Colon (tissue), 2 donors: ENCODE results near the gene BPIFB4.
"Not testable (repeated sequence)": the region's sequence is repeated elsewhere in the genome, so short reads cannot be mapped to it uniquely, and the experiment has no call there.

Experiments
- FAIRE-seq: peaks from 2 replicates; lab custom pipeline; 2012; peaks lifted over from hg19 to GRCh38; lab: Jason Lieb, UNC
- donor health status: control.
- donor health status: control.

The BPIFB4 gene

DNA sequence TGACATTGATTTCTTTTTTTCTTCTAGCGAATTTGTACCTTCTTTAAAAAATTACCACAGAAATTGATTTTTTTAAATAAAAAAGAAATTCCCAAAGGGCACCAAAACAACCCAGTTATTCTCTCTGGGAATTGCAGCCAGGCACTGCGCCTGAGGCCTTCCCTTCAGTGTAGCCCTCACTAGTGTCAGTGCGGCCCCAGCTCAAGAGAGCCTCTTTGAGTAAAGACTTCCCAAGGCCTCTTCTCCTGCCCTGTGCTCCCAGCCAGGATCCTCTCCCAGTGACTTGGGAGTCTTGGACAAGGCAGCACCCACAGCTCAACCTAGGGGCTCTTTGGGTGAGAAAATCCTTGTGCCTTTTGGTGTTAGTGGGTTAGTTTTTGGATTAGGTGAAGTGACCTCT is 41.5 kb downstream of the BPIFB4 start:
- no peak for FAIRE-seq

DNA sequence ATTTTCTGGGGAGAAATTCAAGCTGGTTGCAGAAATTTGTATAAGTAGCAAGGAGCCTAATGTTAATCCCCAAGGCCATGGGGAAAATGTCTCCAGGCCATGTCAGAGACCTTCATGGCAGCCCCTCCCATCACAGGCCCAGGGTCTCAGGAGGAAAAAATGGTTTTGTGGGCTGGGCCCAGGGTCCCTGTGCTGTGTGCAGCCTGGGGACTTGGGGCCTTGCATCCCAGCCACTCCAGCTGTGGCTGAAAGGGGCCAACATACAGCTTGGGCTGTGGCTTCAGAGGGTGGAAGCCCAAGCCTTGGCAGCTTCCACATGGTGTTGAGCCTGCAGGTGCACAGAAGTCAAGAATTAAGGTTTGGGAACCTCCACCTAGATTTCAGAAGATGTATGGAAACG is 42.9 kb downstream of the BPIFB4 start:
- FAIRE-seq: not testable (repeated sequence)

DNA sequence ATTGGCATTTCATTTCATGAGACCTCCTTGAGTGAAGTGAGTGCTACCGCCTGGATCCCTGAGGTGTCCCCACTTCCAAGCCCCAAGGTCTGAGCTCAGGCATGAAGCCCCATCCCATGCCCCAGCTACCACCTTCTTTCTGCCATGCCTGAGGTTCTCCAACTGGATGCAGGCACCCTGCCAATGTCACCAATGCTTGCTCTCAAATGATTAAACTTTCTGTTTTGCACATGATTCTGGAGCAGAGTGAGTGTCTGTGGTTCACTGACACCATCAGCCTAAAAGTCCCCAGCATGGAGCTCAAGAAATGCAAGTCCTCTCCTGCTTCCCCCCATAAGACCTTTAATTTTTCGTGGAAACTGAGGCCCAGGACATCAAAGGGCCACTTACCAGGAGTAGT is 44.8 kb downstream of the BPIFB4 start:
- FAIRE-seq: no peak

DNA sequence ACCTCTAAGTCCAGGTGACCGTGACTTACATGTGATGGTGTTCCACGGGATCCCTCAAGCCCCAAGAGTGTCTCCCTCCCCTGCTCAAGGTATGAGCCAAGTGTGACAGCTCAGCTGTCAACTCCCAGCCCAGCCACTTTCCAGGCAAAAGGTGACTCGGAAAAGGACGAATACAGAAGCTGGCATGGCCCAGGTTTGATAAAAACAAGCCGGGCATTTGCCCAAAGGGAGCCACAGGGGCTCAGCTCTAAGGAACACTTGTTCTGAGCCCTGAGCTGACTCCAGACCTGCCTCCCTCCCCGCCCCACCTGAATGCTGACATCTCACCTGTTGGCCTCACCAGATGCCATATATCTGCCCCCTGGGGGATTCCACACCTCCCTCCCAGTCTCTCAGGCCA is 45.6 kb downstream of the BPIFB4 start:
- FAIRE-seq: no peak

DNA sequence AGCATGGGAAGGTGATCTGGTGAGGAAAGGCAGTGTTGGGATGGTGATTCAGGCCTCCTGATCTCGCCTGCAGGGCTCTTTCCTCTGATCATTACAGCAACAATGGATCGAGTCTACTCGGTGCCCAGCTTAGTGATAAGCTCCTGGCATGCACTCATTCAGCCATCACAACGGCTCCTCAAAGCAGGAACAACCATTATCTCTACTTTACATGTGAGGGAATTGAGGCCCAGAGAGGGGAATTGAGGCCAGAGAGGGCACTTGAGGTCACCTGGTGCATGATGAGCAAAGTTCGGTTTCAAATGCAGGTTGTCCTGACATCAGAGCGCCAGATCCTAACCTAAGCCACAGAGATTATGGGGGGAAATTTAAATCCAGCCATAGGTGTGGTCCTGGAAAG is 46.5 kb downstream of the BPIFB4 start:
- no peak for FAIRE-seq

DNA sequence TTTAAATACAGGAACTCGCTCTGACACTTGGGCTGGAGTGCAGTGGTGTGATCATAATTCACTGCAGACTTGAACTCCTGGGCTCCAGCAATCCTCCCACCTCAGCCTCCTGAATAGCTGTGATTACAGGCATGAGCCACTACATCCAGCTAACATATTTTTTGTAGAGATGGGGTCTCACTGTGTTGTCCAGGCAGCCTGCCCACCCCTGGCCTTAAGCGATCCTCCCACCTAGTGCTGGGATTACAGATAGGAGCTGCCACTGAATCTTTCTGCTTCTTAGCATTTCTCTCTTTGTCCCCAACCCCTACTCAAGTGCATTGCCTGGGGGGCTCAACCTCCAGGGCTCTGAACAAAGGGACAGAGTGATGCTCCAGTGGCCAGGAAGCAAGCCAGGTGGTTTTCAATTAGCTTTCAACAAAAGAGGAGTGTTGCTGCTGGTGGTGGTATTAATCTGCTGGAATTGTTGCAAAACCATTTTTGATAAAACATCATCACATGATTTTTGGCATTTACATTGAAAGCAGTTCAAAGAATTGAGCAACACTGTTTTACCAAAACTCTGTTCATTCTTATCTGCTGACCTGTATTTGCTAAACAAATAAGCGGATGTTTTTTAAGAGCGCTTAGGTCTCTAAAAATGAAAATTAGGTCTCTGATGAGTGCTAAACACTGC is 48.1 kb downstream of the BPIFB4 start:
- FAIRE-seq: no peak

DNA sequence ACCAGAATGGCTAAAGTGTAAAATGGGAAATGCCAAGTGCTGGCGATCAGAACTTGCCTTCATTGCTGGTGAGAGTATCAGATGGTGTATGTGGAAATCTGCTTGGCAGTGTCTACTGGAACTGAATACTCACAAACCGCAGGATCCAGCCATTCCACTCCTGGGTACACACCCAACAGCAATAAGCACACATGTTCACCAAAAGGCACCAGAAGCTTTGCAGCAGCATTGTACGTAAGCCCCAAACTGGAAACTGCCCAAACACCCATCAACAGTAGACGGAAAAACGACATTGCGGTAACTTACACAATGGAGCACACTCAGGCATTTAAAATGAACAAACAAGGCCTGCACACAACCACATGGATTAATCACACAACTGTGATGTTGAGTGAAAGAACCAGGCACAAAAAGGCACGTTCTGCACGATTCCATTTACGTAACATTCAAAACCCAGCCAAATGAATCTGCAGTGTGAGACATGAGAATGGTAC is 51.2 kb downstream of the BPIFB4 start:
- no peak for FAIRE-seq

DNA sequence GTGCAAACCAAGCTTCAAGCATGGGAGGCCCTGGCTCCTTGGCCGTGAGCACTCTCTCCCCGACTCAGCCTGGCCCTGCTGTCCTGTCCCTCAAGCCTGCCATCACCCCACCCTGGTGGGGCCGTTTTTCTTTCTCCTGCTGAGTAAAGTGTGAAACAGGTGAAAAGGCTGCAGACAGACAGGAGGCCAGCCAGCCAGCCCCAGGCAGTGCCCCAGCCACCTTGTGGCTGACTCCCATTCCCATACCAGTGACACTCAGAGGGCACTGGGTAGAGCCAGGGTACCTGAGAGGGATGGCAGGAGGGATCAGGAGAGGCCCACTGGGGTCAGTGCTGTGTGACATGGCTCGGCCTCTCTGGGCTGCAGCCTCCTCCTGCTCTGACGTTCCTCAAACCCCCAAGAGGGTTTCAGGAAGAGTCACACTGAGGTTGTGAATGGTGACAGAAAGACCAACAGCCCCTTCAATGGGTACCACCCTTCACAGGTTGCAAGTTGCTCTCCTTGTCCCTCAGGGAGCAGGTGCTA is 52.6 kb downstream of the BPIFB4 start:
- no peak for FAIRE-seq

DNA sequence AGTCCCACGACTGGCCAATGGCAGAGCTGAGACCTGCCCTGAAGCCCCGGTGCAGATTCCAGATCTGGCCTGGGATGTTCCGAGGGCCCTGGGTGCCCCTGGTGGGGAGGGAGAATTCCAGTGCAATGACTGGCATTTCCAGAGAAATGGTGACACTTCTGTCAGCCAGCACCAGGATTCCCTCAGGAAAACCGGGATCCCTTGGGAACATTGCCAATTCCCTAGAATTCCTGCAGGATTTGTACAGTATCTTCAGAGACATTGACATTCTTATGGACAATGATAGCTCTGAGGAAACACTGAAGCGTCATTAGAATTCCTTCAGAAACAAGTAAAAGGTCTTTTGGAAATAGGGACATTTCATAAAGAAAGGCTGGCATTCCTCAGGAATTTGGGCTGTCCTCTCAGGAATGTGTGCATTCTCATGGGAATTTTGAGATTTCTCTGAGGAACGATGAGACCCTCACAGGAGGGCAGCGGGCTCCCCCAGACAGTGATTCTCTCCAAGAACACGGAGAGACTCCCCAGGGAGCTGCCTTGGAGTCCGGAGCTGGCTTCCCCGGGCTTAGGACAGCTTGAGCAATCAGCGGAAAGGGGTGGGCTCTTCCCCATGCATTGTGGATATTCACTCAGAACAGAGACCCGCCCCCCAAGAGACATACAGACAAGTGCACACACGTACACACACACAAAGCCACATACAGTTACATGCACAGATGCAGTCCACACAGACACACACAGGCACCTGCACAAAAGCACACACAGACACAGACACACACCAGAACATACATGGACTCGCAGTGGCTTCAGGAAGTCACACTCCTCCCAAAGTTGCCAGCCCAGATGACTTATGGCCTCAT is 53.3 kb downstream of the BPIFB4 start:
- no peak for FAIRE-seq

DNA sequence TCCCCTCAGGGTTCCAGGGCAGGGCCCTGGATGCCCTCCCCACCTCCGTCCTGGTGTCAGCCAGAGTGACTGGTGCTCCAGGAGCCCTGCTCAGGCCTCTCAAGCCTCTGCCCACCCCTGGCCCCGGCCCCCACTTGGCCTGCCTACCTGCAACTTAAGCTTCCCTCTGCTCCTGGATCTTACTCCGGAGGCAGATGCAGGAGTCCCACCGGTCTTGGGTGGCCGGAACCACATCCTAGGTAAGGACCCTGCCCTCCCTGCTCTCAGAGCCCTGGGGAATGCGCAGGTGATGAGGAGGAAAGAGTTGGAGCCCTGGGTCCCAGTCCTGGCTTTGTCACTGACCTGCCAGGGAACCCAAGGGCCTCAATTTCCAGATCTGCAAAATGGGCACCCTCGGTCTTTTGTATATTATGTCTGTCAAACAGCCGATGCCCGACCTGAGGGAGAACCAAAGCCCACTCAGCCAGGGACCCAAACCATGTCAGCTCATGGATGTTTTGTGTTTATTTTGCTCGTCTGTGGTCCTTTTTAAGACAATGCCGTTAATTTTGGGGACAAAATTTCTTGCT is 54.0 kb downstream of the BPIFB4 start:
- no peak for FAIRE-seq

DNA sequence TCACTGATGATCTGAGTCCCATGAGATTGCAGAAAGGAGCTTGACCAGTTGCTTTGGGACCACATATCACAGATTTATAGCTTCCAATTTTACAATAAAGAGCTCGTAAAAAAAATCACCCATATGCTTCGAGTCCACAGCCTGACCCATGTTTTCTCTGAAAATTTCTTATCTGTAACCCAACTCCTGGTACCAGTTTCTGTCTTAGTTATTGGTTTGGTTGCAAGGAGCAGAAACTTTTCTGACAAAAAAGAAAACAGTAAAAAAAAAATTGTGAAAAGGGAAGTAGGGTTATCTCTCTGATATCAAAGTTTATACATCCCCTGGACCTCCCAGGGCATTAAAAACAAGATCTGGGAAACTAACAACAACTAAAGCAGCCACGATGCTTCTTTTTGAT is 57.8 kb downstream of the BPIFB4 start:
- no peak for FAIRE-seq

DNA sequence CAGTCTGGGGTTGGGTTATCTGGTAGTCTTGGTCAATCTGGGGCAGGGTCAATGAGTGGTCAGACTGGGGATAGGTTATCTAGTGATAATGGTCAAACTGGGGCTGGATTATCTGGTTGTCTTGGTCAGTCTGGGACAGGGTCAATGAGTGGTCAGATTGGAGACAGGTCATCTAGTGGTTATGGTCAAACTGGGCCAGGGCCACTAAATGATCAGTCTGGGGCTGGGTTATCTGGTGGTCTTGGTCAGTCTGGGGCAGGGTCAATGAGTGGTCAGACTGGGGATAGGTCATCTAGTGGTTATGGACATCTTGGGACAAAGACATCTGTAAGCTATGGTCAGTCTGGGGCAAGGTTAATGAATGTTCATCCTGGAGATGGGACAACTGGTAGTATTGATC is 60.0 kb downstream of the BPIFB4 start:
- no peak for FAIRE-seq

DNA sequence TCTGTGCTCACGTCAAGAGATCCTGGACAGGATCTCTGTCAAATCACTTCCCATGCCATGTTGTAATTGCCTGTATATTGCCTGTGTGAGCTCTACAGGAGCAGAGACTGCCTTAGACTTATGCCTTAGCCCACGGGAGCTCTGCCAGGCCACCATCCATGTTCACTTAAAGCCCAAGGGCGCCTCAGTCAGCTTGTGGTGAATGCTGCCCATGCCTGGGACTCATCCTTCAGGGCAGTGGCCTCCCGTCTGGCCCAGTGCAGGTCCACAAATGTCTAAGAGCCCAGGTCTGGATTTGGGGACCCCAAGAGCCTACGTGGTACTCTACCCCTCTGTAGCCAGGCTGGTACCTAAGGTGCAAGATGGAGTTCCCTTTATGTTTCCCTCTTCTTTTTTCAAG is 66.1 kb downstream of the BPIFB4 start:
- no peak for FAIRE-seq

DNA sequence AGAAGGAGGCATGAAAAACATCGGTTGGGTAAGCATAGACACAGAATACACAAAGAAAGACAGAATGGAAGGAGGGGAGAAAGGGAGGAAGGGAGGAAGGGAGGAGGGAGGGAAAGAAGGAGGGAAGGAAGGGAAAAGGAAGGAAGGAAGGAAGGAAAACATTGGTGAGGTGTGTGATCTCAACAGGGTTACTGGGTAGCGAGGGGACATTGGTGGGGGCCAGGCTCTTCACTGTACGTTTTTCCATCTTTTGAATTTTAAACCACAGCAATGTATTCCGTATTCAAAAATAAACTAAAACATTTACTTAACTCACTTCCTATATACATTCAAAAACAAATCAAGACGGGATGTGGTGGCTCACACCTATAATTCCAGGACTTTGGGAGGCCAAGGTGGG is 67.9 kb downstream of the BPIFB4 start:
- no peak for FAIRE-seq

DNA sequence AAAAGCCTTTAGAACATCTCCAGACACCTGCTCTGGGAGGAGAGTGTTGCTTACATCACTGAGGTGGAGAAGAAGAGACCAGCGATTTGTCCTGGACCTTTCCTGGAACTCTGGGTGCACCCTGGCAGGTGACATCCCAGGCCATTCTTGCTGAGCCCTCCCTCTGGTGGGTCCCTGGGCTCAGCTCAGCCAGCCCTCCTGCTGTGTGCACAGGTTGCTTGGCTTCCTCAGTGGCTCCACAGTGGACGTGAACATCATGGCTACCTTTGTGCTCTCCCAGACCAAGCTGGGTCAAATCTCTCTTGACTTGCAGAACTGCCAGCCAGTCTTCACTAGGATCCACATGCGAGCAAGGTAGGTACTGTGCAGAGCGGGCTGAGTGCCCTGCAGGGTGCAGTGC is 68.6 kb downstream of the BPIFB4 start:
- FAIRE-seq: no peak

DNA sequence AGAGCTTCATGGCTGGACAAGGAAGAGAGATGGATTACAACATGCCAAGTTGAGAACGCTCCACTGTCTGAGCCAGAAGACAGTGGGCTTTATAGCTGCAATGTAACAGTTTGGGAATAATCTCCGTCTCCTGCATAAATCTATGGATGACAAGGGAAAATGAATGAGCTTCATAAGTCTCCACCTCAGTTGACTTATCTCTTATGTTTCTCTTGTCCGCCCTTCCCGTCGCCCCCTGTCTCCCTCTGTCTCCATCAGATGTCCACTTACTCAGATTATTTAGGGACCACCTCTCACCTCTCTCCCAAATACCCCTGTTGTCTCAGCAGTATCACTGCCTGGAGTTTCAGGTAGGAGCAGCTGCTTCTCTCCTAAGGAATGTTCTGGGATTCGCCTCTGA is 74.8 kb downstream of the BPIFB4 start:
- FAIRE-seq: no peak

DNA sequence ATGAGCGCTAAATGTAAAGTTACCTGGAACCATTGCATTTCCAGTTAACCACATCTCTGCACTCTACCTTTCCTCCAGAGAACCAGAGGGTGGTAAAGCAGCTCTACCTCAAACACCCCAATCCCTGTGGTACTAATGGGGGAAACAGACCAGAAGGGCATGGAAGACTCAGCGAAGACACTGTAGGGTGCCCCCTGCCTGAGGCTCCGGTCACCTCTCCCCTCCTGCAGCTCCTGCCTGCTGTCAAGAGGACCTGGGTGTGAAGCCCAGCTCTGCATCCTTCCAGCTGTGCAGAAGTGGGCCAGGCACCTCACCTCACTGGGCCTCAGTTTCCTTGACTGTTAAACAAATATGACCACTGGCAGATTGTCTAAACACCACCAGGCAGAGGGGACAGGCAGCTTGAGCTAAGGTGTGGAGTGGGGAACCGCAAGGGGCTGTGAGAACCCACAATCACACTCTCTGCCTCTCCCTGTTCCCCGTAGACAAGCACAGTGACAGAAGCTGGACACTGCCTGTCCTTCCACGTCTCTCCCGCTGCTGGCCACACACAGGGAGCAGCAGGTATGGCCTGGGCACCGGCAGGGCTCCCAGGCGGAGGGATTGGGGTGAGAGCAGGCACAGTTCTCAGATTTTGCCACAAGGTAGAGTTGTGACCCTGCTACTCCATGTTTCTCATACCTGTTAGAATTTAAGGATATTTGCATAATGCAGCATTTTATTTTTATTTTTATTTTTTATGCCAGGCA is 79.4 kb downstream of the BPIFB4 start:
- FAIRE-seq: no peak

DNA sequence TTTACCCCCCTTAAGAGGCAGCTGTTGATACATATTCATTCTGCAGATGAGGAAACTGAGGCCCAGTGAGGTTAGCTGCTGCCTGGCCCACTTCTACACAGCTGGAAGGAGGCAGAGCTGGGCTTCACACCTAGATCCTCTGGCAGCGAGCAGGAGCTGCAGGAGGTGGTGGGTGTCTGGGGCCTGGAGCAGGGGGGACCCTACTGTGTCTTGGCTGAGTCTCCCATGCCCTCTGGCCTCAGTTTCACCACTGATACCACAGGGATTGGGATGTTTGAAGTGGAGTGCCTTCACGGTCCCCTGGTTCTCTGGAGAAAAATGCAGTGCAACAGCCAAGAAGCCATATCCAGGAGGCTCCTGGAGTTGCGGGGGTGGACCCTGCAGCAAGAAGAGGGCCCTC is 80.3 kb downstream of the BPIFB4 start:
- no peak for FAIRE-seq

DNA sequence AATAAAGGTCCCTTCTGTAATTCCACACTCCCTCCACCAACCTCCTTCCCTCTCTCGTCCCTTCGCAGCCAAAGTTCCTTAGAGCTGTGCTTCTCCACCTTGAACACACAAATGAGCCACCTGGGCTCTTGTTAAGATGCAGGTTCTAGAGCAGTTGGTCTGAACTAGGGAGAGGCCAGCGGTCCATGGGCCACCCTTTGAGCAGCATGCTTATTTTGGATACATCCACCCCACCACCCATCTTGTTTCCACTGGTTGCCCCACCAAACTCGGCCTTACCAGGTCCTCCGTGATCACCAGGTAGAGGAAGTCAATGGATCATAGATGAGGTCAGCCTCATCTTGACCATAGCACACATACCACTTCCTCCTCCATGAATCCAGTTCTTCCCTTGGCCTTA is 81.2 kb downstream of the BPIFB4 start:
- no peak for FAIRE-seq
